ENCODE data around the gene TEX35.

DNA sequence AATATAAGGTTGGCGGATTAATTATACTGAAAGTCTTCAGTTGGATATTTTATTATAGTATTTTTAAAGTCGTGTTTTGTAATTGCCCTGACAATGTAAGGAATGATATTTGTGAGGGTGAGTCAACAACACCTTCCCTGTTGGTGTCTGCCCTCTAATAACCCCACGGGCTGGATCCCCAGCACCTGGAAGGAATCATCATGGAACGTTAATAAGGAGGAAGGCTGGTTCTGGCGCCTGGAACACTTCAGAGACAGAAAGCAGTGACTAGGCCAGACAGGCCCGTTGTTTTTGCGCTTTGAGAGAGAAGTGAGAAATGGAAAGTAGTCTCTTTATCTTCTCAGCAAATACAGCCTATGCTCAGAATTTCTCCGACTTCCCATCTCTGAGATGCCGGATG, 31.6 kb downstream of the TEX35 start:
- TF ChIP-seq, protein P1, sequence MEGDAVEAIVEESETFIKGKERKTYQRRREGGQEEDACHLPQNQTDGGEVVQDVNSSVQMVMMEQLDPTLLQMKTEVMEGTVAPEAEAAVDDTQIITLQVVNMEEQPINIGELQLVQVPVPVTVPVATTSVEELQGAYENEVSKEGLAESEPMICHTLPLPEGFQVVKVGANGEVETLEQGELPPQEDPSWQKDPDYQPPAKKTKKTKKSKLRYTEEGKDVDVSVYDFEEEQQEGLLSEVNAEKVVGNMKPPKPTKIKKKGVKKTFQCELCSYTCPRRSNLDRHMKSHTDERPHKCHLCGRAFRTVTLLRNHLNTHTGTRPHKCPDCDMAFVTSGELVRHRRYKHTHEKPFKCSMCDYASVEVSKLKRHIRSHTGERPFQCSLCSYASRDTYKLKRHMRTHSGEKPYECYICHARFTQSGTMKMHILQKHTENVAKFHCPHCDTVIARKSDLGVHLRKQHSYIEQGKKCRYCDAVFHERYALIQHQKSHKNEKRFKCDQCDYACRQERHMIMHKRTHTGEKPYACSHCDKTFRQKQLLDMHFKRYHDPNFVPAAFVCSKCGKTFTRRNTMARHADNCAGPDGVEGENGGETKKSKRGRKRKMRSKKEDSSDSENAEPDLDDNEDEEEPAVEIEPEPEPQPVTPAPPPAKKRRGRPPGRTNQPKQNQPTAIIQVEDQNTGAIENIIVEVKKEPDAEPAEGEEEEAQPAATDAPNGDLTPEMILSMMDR (IDR thresholded peaks at IDR 0.05; ENCODE audit: insufficient read depth, low read depth, low read length) = no peak
- no peak for TF ChIP-seq EZH2 (IDR thresholded peaks at IDR 0.05; ENCODE audit: insufficient read depth, low read length)
